ENCODE data around the gene SIGLEC11. TPM values are rescaled to one million over a fixed set of nuclear protein-coding genes. Genes with fewer than 3 reads are reported as not detected.

The SIGLEC11 gene
- total RNA-seq, 5 donors from 2014 or later (not counting 1 experiment from before 2014, with no cell fraction given): 0.09 to 0.23 TPM; not detected in 3

DNA sequence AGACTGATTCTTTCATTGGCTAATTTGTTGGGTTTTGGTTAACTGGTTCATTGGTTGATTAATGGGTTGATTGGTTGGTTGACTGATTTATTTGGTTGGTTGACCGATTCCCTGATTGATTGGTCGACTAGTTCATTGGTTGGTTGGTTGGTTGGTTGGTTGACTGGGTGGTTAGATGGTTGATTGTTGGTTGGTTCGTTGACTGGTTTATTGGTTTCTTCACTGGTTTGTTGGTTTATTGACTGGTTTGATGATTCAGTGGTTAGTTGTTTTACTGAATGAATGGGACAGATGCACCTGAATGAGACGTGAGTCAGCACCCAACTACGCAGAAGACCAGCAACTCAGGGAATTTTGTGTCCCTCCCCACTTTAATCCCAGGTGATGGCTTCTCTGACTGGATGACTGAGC is 28.9 kb downstream of the SIGLEC11 start:
- Histone ChIP-seq H3K36me3 (ENCODE audit: control insufficient read depth in 2 of 2, extremely low read depth in 1 of 2, insufficient read depth in 1 of 2, low read length in 1 of 2) (peaks cover 3 to 6% of the 10 kb centered on the region in 2 donors), H3K27ac (ENCODE audit: low read length) (no peak overlapping the region), H3K27me3 (replicated peaks in 1 of 2; ENCODE audit: control insufficient read depth in 2 of 2, extremely low read depth in 1 of 2, insufficient read depth in 2 of 2, low read length in 1 of 2) (no peaks in the 10 kb centered on the region), H3K4me3 (ENCODE audit: control insufficient read depth in 1 of 2, extremely low read depth in 1 of 2, low read length in 1 of 2) (no peak overlapping the region), H3K4me1 (ENCODE audit: control insufficient read depth in 1 of 2, extremely low read depth in 1 of 2, insufficient read depth in 2 of 2, low read length in 2 of 2) (peaks cover 30 to 60% of the 10 kb centered on the region in 2 experiments), H3K9me3 (no peaks in the 10 kb centered on the region)
- H3K4me3 Mint-ChIP-seq: peak overlapping the region in 1 of 3 donors; percentile 99
- DNase-seq (no peak), ATAC-seq (replicated peaks in 1 of 4) (no peak)
- no peaks in the 10 kb centered on the region for H3K9me3 Mint-ChIP-seq
- H3K4me1 Mint-ChIP-seq: peaks cover 53 to 64% (median 61%) of the 10 kb centered on the region in 3 donors
- ChIA-PET CTCF (no interaction called here), POLR2A (interaction anchor here in 1 of 2 donors (0.6 kb wide), 1 partner anchor 37 kb away, joined by 3 read pairs; no protein-coding TSS in a partner anchor)
- peak overlapping the region in 1 of 2 donors; percentile 55 for H3K27ac Mint-ChIP-seq
- H3K36me3 Mint-ChIP-seq: peaks cover 7% of the 10 kb centered on the region
- no peaks in the 10 kb centered on the region for H3K27me3 Mint-ChIP-seq
- 84% methylated on average over 4 of the region's 5 CpGs for WGBS (ENCODE audit: insufficient coverage)

DNA sequence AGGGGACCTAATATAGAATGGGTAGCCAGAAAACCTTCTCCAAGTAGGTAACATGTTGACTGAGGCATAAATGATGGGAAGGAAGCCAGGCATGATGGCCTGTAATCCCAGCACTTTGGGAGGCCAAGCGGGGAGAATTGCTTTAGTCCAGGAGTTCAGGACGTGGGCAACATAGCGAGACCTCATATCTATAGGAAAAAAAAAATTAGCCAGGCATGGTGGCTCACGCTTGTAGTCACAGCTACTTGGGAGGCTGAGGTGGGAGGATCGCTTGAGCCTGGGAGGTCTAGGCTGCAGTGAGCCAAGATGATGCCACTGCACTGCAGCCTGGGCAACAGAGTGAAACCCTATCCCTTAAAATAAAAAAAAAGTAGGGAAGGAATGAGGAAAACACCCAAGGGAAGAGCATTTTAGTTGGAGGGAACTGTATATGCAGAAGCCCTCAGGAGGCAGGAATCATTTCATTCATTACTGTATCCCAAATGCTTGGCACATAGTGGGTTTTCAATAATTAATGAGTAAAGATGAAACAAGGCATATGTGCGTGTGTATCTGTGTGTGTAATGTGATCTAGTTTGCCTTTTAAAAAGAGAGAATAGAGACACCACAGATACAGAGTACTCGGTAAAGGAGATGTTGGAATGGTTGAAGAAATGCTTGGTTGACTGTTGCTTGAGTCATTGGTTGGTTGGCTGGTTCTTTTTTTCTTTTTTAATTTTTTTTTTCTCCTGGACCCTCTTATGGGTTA is 29.5 kb downstream of the SIGLEC11 start:
- H3K36me3 Mint-ChIP-seq: peaks cover 7% of the 10 kb centered on the region
- 83% methylated on average over 2 of the region's 7 CpGs for WGBS (ENCODE audit: insufficient coverage)
- peak overlapping the region in 1 of 3 donors; percentile 99 for H3K4me3 Mint-ChIP-seq
- no peak for ATAC-seq (replicated peaks in 1 of 4)
- H3K9me3 Mint-ChIP-seq: no peaks in the 10 kb centered on the region
- peaks cover 8% of the 10 kb centered on the region in 2 donors for H3K36me3 ChIP-seq (ENCODE audit: control insufficient read depth in 2 of 2, extremely low read depth in 1 of 2, insufficient read depth in 1 of 2, low read length in 1 of 2)
- no peaks in the 10 kb centered on the region for H3K9me3 ChIP-seq
- peaks cover 55 to 67% (median 61%) of the 10 kb centered on the region in 3 donors for H3K4me1 Mint-ChIP-seq
- no peak overlapping the region for H3K27ac ChIP-seq (ENCODE audit: low read length)
- peak overlapping the region; percentile 22 to 55 for H3K27ac Mint-ChIP-seq
- POLR2A ChIA-PET: no interaction called here
- no peak for DNase-seq
- H3K4me3 ChIP-seq (ENCODE audit: control insufficient read depth in 1 of 2, extremely low read depth in 1 of 2, low read length in 1 of 2): no peak overlapping the region
- CTCF ChIA-PET: no interaction called here
- H3K27me3 ChIP-seq (replicated peaks in 1 of 2; ENCODE audit: control insufficient read depth in 2 of 2, extremely low read depth in 1 of 2, insufficient read depth in 2 of 2, low read length in 1 of 2): no peaks in the 10 kb centered on the region
- H3K27me3 Mint-ChIP-seq: no peaks in the 10 kb centered on the region
- H3K4me1 ChIP-seq (ENCODE audit: control insufficient read depth in 1 of 2, extremely low read depth in 1 of 2, insufficient read depth in 2 of 2, low read length in 2 of 2): peaks cover 30 to 66% of the 10 kb centered on the region in 2 experiments

DNA sequence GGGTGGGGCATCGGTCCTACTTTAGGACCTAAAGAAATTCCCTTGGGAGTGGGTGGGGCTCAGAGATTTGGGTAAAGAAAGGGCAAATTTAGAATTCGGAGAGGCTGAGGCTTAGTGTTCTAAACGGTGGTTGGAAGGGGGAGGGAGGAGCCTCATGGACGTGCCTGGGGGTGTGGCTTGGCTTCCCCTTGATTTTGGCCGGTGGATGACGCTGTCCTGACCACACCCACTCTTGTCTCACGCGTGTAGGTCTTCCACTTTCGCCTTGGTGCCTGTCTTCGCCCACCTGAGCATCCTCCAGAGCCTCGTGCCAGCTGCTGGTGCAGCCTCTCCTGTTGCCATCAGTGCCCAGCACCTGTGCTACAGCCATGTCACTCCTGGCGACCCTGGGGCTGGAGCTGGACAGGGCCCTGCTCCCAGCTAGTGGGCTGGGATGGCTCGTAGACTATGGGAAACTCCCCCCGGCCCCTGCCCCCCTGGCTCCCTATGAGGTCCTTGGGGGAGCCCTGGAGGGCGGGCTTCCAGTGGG is 30.4 kb downstream of the SIGLEC11 start:
- 91% methylated on average over 9 of the region's 15 CpGs for WGBS (ENCODE audit: insufficient coverage)
- Histone ChIP-seq H3K27me3 (replicated peaks in 1 of 2; ENCODE audit: control insufficient read depth in 2 of 2, extremely low read depth in 1 of 2, insufficient read depth in 2 of 2, low read length in 1 of 2) (no peaks in the 10 kb centered on the region), H3K27ac (ENCODE audit: low read length) (peak overlapping the region; percentile 54), H3K4me3 (ENCODE audit: control insufficient read depth in 1 of 2, extremely low read depth in 1 of 2, low read length in 1 of 2) (no peak overlapping the region), H3K9me3 (no peaks in the 10 kb centered on the region), H3K36me3 (ENCODE audit: control insufficient read depth in 2 of 2, extremely low read depth in 1 of 2, insufficient read depth in 1 of 2, low read length in 1 of 2) (peaks cover 8 to 12% of the 10 kb centered on the region in 2 donors), H3K4me1 (ENCODE audit: control insufficient read depth in 1 of 2, extremely low read depth in 1 of 2, insufficient read depth in 2 of 2, low read length in 2 of 2) (peaks cover 30 to 66% of the 10 kb centered on the region in 2 experiments)
- ChIA-PET POLR2A (interaction anchor here in 1 of 2 donors (1.2 to 1.4 kb wide), 2 partner anchors 34 to 290 kb away, joined by 5 to 9 read pairs; partner anchors contain the start of genes IL4I1 and RRAS), CTCF (interaction anchor here in 1 of 2 donors (0.6 kb wide), 1 partner anchor 1335 kb away, joined by 3 read pairs; no protein-coding TSS in a partner anchor)
- ATAC-seq (replicated peaks in 1 of 4) (no peak), DNase-seq (peak in 5 of 35 experiments; percentile 5 to 38 (median 16))
- peaks cover 57 to 67% (median 62%) of the 10 kb centered on the region in 3 donors for H3K4me1 Mint-ChIP-seq
- peak overlapping the region; percentile 36 to 97 for H3K27ac Mint-ChIP-seq
- H3K9me3 Mint-ChIP-seq: no peaks in the 10 kb centered on the region
- H3K27me3 Mint-ChIP-seq: no peaks in the 10 kb centered on the region
- peaks cover 8% of the 10 kb centered on the region for H3K36me3 Mint-ChIP-seq
- peak overlapping the region; percentile 11 to 99 (median 55) for H3K4me3 Mint-ChIP-seq

DNA sequence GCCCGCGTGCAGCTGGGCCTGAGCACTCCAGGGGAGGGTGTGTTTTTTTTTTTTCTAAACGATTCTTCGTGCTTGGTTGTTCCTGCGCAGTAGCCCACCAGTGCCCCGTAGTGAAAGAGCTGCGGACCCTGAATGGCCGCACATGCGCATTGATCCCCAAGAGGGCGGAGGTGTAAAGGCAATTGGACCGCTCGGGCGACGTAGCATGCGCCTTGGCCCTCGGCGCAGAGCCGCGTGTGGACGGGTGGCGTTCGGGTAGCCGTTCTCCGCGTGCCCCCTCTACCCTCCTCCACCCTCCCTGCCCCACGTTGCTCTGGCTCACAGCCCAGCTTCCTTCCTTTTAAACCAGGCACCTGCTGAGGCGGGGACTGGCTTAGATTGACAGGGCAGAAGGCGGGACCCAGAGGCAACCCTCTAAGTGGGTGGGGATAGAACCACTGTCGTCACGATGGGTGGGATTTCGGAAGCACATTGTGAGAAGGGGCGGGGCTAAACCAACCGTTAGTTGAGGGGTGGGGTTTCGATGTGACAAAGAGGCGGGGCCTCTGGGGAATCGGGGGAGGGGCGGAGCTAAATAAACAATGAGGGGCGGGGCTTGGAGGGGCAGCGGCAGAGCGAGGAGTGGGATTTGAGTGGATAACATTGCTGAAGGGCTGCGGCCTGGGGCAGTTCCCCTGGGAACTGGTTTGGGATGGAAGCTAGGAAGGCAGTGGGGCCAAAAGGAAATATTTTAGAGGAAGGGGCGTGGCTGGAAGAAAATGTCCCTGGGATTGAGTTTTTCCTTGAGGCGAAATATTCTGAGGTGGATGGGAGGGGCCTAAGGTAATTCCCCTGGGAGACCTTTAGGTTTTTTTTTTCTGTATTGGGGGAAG is 31.1 kb downstream of the SIGLEC11 start:
- POLR2A ChIA-PET: interaction anchor here in 1 of 2 donors (0.7 to 1.4 kb wide), 3 partner anchors 33 to 428 kb away, joined by 3 to 9 read pairs (median 5); partner anchors contain the start of genes IL4I1 and RRAS

DNA sequence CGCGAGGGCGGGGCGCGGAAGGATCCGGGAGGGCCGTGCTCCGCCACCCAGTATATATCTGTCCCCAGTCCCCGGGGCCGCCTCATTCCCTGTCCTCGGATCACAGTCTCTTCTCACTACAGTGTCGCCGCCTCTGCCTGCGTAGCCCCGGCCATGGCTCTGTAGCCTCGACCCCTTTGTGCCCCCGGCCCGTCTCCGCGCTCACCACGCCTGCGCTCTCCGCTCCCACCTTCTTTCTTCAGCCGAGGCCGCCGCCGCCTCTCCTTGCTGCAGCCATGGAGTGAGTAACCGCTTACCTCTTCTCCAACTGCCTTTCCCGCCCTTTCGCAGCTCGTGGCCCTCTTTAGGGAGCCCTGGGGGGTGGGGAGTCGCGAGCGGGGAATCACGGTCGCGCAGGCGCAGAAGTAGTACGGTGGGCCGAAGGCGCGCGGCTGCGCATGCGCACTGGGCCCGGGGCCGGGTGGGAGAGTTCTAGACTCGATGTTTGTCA is 31.8 kb downstream of the SIGLEC11 start, which contains the start of the genes ATF5 and NUP62:
TSS of gene ATF5 (plus strand) at position 85 of the 490 bp plus-strand sequence. CDS start 1,646 bp downstream, outside the sequence.
TSS of gene NUP62 (minus strand) at position 384 of the 490 bp plus-strand sequence. CDS start 19,697 bp downstream, outside the sequence.
- ATAC-seq (replicated peaks in 1 of 4): peak; percentile 45 to 64 (median 53)
- peak within 1 kb of the TSS; percentile 97 to 98 for H3K27ac Mint-ChIP-seq
- H3K4me3 Mint-ChIP-seq: peak within 1 kb of the TSS; percentile 96 to 99 (median 99)
- peaks cover 11% of the 10 kb centered on the region for H3K36me3 Mint-ChIP-seq
- CTCF ChIA-PET: interaction anchor here (0.6 to 0.8 kb wide), 2 partner anchors 24 to 56 kb away, joined by 3 to 8 read pairs; no protein-coding TSS in a partner anchor
- H3K36me3 ChIP-seq (ENCODE audit: control insufficient read depth in 2 of 2, extremely low read depth in 1 of 2, insufficient read depth in 1 of 2, low read length in 1 of 2): peaks cover 12 to 22% of the 10 kb centered on the region in 2 donors
- H3K9me3 ChIP-seq: no peaks in the 10 kb centered on the region
- peak; percentile 79 to 94 (median 88) for DNase-seq
- peaks cover 60 to 74% (median 65%) of the 10 kb centered on the region in 3 donors for H3K4me1 Mint-ChIP-seq
- H3K27me3 ChIP-seq (replicated peaks in 1 of 2; ENCODE audit: control insufficient read depth in 2 of 2, extremely low read depth in 1 of 2, insufficient read depth in 2 of 2, low read length in 1 of 2): no peaks in the 10 kb centered on the region
- H3K4me3 ChIP-seq (ENCODE audit: control insufficient read depth in 1 of 2, extremely low read depth in 1 of 2, low read length in 1 of 2): peak within 1 kb of the TSS; percentile 81 to 90
- WGBS (ENCODE audit: insufficient coverage): under 1% methylated on average over 41 of the region's 48 CpGs
- POLR2A ChIA-PET: interaction anchor here (0.7 to 1.4 kb wide), 4 partner anchors 32 to 429 kb away, joined by 3 to 9 read pairs (median 5); partner anchors contain the start of genes IL4I1 (in 1 of the 2) and RRAS (in 1 of the 2)
- peaks cover 30 to 78% of the 10 kb centered on the region in 2 experiments for H3K4me1 ChIP-seq (ENCODE audit: control insufficient read depth in 1 of 2, extremely low read depth in 1 of 2, insufficient read depth in 2 of 2, low read length in 2 of 2)
- H3K27ac ChIP-seq (ENCODE audit: low read length): peak within 1 kb of the TSS; percentile 95
- no peaks in the 10 kb centered on the region for H3K27me3 Mint-ChIP-seq
- H3K9me3 Mint-ChIP-seq: no peaks in the 10 kb centered on the region

More for the DNA sequence above, 31.1 kb downstream of the SIGLEC11 start:
- Histone ChIP-seq H3K4me3 (ENCODE audit: control insufficient read depth in 1 of 2, extremely low read depth in 1 of 2, low read length in 1 of 2) (peak overlapping the region; percentile 81 to 90), H3K4me1 (ENCODE audit: control insufficient read depth in 1 of 2, extremely low read depth in 1 of 2, insufficient read depth in 2 of 2, low read length in 2 of 2) (peaks cover 30 to 72% of the 10 kb centered on the region in 2 experiments), H3K9me3 (no peaks in the 10 kb centered on the region), H3K27me3 (replicated peaks in 1 of 2; ENCODE audit: control insufficient read depth in 2 of 2, extremely low read depth in 1 of 2, insufficient read depth in 2 of 2, low read length in 1 of 2) (no peaks in the 10 kb centered on the region), H3K36me3 (ENCODE audit: control insufficient read depth in 2 of 2, extremely low read depth in 1 of 2, insufficient read depth in 1 of 2, low read length in 1 of 2) (peaks cover 8 to 16% of the 10 kb centered on the region in 2 donors), H3K27ac (ENCODE audit: low read length) (peak overlapping the region; percentile 95)
- WGBS (ENCODE audit: insufficient coverage): 10% methylated on average over 29 of the region's 43 CpGs
- DNase-seq (peak; percentile 84 to 97 (median 94)), ATAC-seq (replicated peaks in 1 of 4) (peak; percentile 84 to 87 (median 86))
- no peaks in the 10 kb centered on the region for H3K27me3 Mint-ChIP-seq
- H3K4me1 Mint-ChIP-seq: peaks cover 60 to 71% (median 65%) of the 10 kb centered on the region in 3 donors
- H3K9me3 Mint-ChIP-seq: no peaks in the 10 kb centered on the region
- H3K27ac Mint-ChIP-seq: peak overlapping the region; percentile 97 to 98
- peak overlapping the region; percentile 96 to 99 (median 99) for H3K4me3 Mint-ChIP-seq
- CTCF ChIA-PET: interaction anchor here (0.6 to 0.8 kb wide), 3 partner anchors 25 to 1334 kb away, joined by 3 to 8 read pairs (median 3); no protein-coding TSS in a partner anchor
- H3K36me3 Mint-ChIP-seq: peaks cover 11% of the 10 kb centered on the region
